ENCODE data around the gene KLK14. TPM values are rescaled to one million over a fixed set of nuclear protein-coding genes. Genes with fewer than 3 reads are reported as not detected.

Gene KLK14
- polyA plus RNA-seq, 1 donor from 2014 or later, result not detected

DNA sequence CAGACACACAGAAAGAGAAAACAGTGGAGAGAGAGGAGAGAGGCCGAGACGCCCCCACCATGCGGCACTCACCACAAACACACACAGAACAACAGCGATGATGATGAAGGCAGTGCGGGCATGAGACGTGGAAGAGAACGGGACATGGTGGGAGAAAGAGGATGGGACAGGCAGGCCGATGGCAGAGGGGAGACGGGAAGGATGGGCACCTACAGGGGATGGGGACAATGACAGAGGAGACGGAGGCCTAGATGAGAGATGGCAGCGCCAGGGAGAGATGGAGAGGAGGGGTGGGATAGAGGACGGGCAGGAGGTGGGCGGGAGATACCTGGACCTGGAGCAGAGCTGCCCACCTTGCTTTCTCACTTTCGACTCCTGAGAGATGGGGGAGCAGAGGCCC lies 1.1 kb upstream of the KLK14 start:
- no peaks in the 10 kb centered on the region for H3F3A ChIP-seq (ENCODE audit: insufficient read depth, low read length, poor library complexity, severe bottlenecking)
- H3K4me3 ChIP-seq (ENCODE audit: low read length), result no peak overlapping the region
- H4K20me1 ChIP-seq (ENCODE audit: insufficient read depth), result no peaks in the 10 kb centered on the region
- H3K79me2 ChIP-seq (replicated peaks; ENCODE audit: insufficient read depth, low read length), result no peaks in the 10 kb centered on the region
- TF ChIP-seq POLR2AphosphoS5 (IDR thresholded peaks at IDR 0.05) (no peak), EP300 (conservative IDR thresholded peaks at IDR 0.05; ENCODE audit: poor library complexity, severe bottlenecking) (no peak), RAD21 (conservative IDR thresholded peaks at IDR 0.05) (no peak), MXI1 (conservative IDR thresholded peaks at IDR 0.05; ENCODE audit: poor library complexity, severe bottlenecking) (no peak), TAF1 (IDR thresholded peaks at IDR 0.05; ENCODE audit: low read depth) (no peak), EZH2 (IDR thresholded peaks at IDR 0.05; ENCODE audit: borderline replicate concordance, insufficient read depth, low read length, poor library complexity, severe bottlenecking) (no peak), SMC3 (conservative IDR thresholded peaks at IDR 0.05; ENCODE audit: poor library complexity) (no peak)
- TF ChIP-seq, protein P1, sequence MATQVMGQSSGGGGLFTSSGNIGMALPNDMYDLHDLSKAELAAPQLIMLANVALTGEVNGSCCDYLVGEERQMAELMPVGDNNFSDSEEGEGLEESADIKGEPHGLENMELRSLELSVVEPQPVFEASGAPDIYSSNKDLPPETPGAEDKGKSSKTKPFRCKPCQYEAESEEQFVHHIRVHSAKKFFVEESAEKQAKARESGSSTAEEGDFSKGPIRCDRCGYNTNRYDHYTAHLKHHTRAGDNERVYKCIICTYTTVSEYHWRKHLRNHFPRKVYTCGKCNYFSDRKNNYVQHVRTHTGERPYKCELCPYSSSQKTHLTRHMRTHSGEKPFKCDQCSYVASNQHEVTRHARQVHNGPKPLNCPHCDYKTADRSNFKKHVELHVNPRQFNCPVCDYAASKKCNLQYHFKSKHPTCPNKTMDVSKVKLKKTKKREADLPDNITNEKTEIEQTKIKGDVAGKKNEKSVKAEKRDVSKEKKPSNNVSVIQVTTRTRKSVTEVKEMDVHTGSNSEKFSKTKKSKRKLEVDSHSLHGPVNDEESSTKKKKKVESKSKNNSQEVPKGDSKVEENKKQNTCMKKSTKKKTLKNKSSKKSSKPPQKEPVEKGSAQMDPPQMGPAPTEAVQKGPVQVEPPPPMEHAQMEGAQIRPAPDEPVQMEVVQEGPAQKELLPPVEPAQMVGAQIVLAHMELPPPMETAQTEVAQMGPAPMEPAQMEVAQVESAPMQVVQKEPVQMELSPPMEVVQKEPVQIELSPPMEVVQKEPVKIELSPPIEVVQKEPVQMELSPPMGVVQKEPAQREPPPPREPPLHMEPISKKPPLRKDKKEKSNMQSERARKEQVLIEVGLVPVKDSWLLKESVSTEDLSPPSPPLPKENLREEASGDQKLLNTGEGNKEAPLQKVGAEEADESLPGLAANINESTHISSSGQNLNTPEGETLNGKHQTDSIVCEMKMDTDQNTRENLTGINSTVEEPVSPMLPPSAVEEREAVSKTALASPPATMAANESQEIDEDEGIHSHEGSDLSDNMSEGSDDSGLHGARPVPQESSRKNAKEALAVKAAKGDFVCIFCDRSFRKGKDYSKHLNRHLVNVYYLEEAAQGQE (IDR thresholded peaks at IDR 0.05; ENCODE audit: borderline replicate concordance), result no peak
- TF ChIP-seq, protein P2, sequence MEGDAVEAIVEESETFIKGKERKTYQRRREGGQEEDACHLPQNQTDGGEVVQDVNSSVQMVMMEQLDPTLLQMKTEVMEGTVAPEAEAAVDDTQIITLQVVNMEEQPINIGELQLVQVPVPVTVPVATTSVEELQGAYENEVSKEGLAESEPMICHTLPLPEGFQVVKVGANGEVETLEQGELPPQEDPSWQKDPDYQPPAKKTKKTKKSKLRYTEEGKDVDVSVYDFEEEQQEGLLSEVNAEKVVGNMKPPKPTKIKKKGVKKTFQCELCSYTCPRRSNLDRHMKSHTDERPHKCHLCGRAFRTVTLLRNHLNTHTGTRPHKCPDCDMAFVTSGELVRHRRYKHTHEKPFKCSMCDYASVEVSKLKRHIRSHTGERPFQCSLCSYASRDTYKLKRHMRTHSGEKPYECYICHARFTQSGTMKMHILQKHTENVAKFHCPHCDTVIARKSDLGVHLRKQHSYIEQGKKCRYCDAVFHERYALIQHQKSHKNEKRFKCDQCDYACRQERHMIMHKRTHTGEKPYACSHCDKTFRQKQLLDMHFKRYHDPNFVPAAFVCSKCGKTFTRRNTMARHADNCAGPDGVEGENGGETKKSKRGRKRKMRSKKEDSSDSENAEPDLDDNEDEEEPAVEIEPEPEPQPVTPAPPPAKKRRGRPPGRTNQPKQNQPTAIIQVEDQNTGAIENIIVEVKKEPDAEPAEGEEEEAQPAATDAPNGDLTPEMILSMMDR (IDR thresholded peaks at IDR 0.05; ENCODE audit: poor library complexity, severe bottlenecking), result no peak
- no peak overlapping the region for H3K4me2 ChIP-seq (ENCODE audit: low read length)
- H3K9ac ChIP-seq (ENCODE audit: low read length), result no peak overlapping the region
- no peaks in the 10 kb centered on the region for H3K9me2 ChIP-seq (ENCODE audit: insufficient read depth, low read length)
- H3K27me3 ChIP-seq (ENCODE audit: insufficient read depth, low read depth, low read length), result no peaks in the 10 kb centered on the region
- no peak overlapping the region for H3K27ac ChIP-seq (ENCODE audit: low read length)
- H3K9me3 ChIP-seq (ENCODE audit: low read length), result no peaks in the 10 kb centered on the region
- no peaks in the 10 kb centered on the region for H3K36me3 ChIP-seq (ENCODE audit: insufficient read depth, low read length)
- H2AFZ ChIP-seq (ENCODE audit: low read depth, low read length), result no peak overlapping the region

DNA sequence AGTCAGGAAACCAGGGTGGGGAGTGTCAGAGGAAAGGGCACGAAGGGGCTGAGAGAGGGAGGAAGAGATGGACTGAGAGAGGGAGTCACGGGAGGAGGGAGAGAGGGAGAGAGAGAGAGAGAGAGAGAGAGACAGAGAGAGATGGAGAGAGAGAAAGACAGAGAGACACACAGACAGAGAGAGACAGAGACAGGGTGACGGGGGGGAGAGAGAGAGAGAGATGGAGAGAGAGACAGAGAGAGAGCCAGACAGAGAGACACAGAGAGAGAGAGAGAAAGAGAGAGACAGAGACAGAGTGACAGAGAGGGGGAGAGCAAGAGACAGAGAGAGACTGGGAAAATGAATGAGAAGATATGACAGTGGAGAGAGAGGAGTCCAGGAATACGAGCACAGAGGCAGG lies 494 bp upstream of the KLK14 start:
- no peaks in the 10 kb centered on the region for H3K79me2 ChIP-seq (replicated peaks; ENCODE audit: insufficient read depth, low read length)
- TF ChIP-seq TAF1 (IDR thresholded peaks at IDR 0.05; ENCODE audit: low read depth), result no peak
- TF ChIP-seq SMC3 (conservative IDR thresholded peaks at IDR 0.05; ENCODE audit: poor library complexity), result no peak
- TF ChIP-seq EP300 (conservative IDR thresholded peaks at IDR 0.05; ENCODE audit: poor library complexity, severe bottlenecking), result no peak
- TF ChIP-seq, protein P2 (IDR thresholded peaks at IDR 0.05; ENCODE audit: poor library complexity, severe bottlenecking), result no peak
- TF ChIP-seq, protein P1 (IDR thresholded peaks at IDR 0.05; ENCODE audit: borderline replicate concordance), result no peak
- TF ChIP-seq RAD21 (conservative IDR thresholded peaks at IDR 0.05), result no peak
- no peak for TF ChIP-seq POLR2AphosphoS5 (IDR thresholded peaks at IDR 0.05)
- H3K4me2 ChIP-seq (ENCODE audit: low read length), result no peak overlapping the region
- H3K9me2 ChIP-seq (ENCODE audit: insufficient read depth, low read length), result no peaks in the 10 kb centered on the region
- no peaks in the 10 kb centered on the region for H3F3A ChIP-seq (ENCODE audit: insufficient read depth, low read length, poor library complexity, severe bottlenecking)
- H3K27me3 ChIP-seq (ENCODE audit: insufficient read depth, low read depth, low read length), result no peaks in the 10 kb centered on the region
- no peak overlapping the region for H3K4me3 ChIP-seq (ENCODE audit: low read length)
- no peak overlapping the region for H3K9ac ChIP-seq (ENCODE audit: low read length)
- H2AFZ ChIP-seq (ENCODE audit: low read depth, low read length), result no peak overlapping the region
- H3K27ac ChIP-seq (ENCODE audit: low read length), result no peak overlapping the region
- no peaks in the 10 kb centered on the region for H3K36me3 ChIP-seq (ENCODE audit: insufficient read depth, low read length)
- H4K20me1 ChIP-seq (ENCODE audit: insufficient read depth), result no peaks in the 10 kb centered on the region
- no peaks in the 10 kb centered on the region for H3K9me3 ChIP-seq (ENCODE audit: low read length)
